PC-3 (cell line): ENCODE results near the gene IL11. TPM values are rescaled to one million over a fixed set of nuclear protein-coding genes. Genes with fewer than 3 reads are reported as not detected.
A peak's percentile ranks its signal among the peaks of the same experiment; 100 is the strongest.

Experiments
- ATAC-seq: fragments of 200-7000 bp; cut with Tn5 transposase; 2 replicates; pipeline ENCODE4 v1.9.1; 2020; ENCODE audit warnings: mild to moderate bottlenecking, moderate library complexity
- BruUV-seq: library from RNA; stranded (reverse); fragments of 400-500 nt; replicated peaks from 2 replicates; lab custom pipeline; 2021; lab: Mats Ljungman, UMichigan
- CTCF ChIA-PET: fragments of 300-600 bp; sonication (Branson Sonifier 250); formaldehyde crosslinking; loops from one replicate; lab custom pipeline; 2022; ENCODE audit warnings: antibody characterized with exemption; lab: Charles Lee
- POLR2A ChIA-PET: fragments of 300-600 bp; sonication (Branson Sonifier 250); formaldehyde crosslinking; loops from one replicate; lab custom pipeline; 2022; ENCODE audit warnings: antibody characterized with exemption; ENCODE audit not compliant: unreplicated experiment; lab: Charles Lee
- DNase-seq: peaks from one replicate; pipeline ENCODE4 v3.0.0-alpha.2; 2015
- H2AFZ ChIP-seq: fragments of 300-600 bp; sonication (generic); 2 replicates; pipeline ENCODE4 v1.6.0; 2016; ENCODE audit warnings: antibody characterized with exemption, low read length
- H3F3A ChIP-seq: fragments of 300-600 bp; sonication (generic); one replicate; pipeline ENCODE4 v1.6.0; 2017; ENCODE audit warnings: antibody characterized with exemption, low read length, control low read depth, mild to moderate bottlenecking; ENCODE audit not compliant: unreplicated experiment
- H3K27ac ChIP-seq: fragments of 300-600 bp; sonication (generic); 2 replicates; pipeline ENCODE4 v1.5.1; 2016; ENCODE audit warnings: mild to moderate bottlenecking, low read length
- H3K27me3 ChIP-seq: fragments of 300-600 bp; sonication (generic); 2 replicates; pipeline ENCODE4 v1.6.1; 2016; ENCODE audit warnings: low read length, mixed read lengths
- H3K36me3 ChIP-seq: fragments of 300-600 bp; sonication (generic); 2 replicates; pipeline ENCODE4 v1.6.1; 2016; ENCODE audit warnings: low read depth, mixed run types, low read length, mixed read lengths
- H3K4me1 ChIP-seq: fragments of 300-600 bp; sonication (generic); 2 replicates; pipeline ENCODE4 v1.5.1; 2016; ENCODE audit warnings: low read length; ENCODE audit not compliant: insufficient read depth
- H3K4me2 ChIP-seq: fragments of 300-600 bp; sonication (generic); 2 replicates; pipeline ENCODE4 v1.6.0; 2016; ENCODE audit warnings: low read length
- H3K4me3 ChIP-seq: fragments of 300-600 bp; sonication (generic); 2 replicates; pipeline ENCODE4 v1.5.1; 2016; ENCODE audit warnings: mild to moderate bottlenecking, low read length, mixed read lengths
- H3K79me2 ChIP-seq: fragments of 300-600 bp; sonication (generic); 2 replicates; pipeline ENCODE4 v1.6.1; 2017; ENCODE audit warnings: low read length, mixed read lengths
- H3K9ac ChIP-seq: fragments of 300-600 bp; sonication (generic); 2 replicates; pipeline ENCODE4 v1.6.0; 2016; ENCODE audit warnings: mild to moderate bottlenecking, low read length
- H3K9me2 ChIP-seq: fragments of 300-600 bp; sonication (generic); replicated peaks from 2 replicates; pipeline ENCODE4 v1.6.1; 2016; ENCODE audit warnings: mixed run types, low read length, mixed read lengths
- H3K9me3 ChIP-seq: fragments of 300-600 bp; sonication (generic); 2 replicates; pipeline ENCODE4 v1.6.1; 2016; ENCODE audit warnings: low read length, mixed read lengths
- H4K20me1 ChIP-seq: fragments of 300-600 bp; sonication (generic); 2 replicates; pipeline ENCODE4 v1.6.1; 2016; ENCODE audit warnings: low read length, mixed read lengths
- CTCF ChIP-seq: fragments of 300-600 bp; sonication (generic); conservative IDR thresholded peaks from 2 replicates; pipeline ENCODE4 v1.5.1; 2017; ENCODE audit warnings: antibody characterized with exemption, low read depth, mild to moderate bottlenecking, low read length
- EZH2 ChIP-seq: fragments of 300-600 bp; sonication (generic); IDR thresholded peaks from one replicate; pipeline ENCODE4 v1.6.1; 2017; ENCODE audit warnings: antibody characterized with exemption, mild to moderate bottlenecking, low read length; ENCODE audit not compliant: unreplicated experiment
- EZH2phosphoT487 ChIP-seq: fragments of 300-600 bp; sonication (generic); IDR thresholded peaks from 2 replicates; pipeline ENCODE4 v1.6.1; 2018; ENCODE audit warnings: mild to moderate bottlenecking, antibody characterized with exemption, low read length, borderline replicate concordance
- intact Hi-C: fragments of 100-400 bp; cut with micrococcal nuclease; formaldehyde crosslinking; loops from 2 replicates; pipeline ENCODE4 v1.9.0; 2023
- total RNA-seq: library from RNA; depleted of rRNA; stranded (reverse); fragments of >200 nt; gene quantifications from 2 replicates; pipeline ENCODE4 v1.2.3, GENCODE V29; 2014

IL11 gene
- total RNA-seq, 1 experiment from 2014 or later, result 7.5 TPM

- Histone ChIP-seq H3K27ac (no peak overlapping the region), H3K9me2 (no peaks in the 10 kb centered on the region), H3K4me3 (no peak overlapping the region), H3K9ac (no peak overlapping the region), H3K4me1 (peaks cover 45% of the 10 kb centered on the region), H3K79me2 (no peaks in the 10 kb centered on the region), H3K27me3 (peaks cover 17% of the 10 kb centered on the region), H4K20me1 (no peaks in the 10 kb centered on the region), H3K4me2 (peak overlapping the region; percentile 19), H2AFZ (peak overlapping the region; percentile 5; the same call in 1 of the 2 replicates), H3K36me3 (no peaks in the 10 kb centered on the region), H3F3A (no peaks in the 10 kb centered on the region), H3K9me3 (no peaks in the 10 kb centered on the region)
- TF ChIP-seq EZH2phosphoT487 (no peak), CTCF (no peak), EZH2 (no peak)
- intact Hi-C loops, result loop anchor here (2.0 kb wide), 1 partner anchor 17 kb away; the partner anchor contains the start of gene KMT5C
- POLR2A ChIA-PET, result interaction anchor here (0.6 kb wide), 1 partner anchor 14 kb away, joined by 3 read pairs; no protein-coding TSS in a partner anchor
- ATAC-seq (peak; percentile 14), DNase-seq (peak; percentile 66)
- BruUV-seq, result no TSS peak
- CTCF ChIA-PET, result no interaction called here
Measured at GRCh38 chr19:55355213-55355821, 14.9 kb downstream of the IL11 start.

DNA sequence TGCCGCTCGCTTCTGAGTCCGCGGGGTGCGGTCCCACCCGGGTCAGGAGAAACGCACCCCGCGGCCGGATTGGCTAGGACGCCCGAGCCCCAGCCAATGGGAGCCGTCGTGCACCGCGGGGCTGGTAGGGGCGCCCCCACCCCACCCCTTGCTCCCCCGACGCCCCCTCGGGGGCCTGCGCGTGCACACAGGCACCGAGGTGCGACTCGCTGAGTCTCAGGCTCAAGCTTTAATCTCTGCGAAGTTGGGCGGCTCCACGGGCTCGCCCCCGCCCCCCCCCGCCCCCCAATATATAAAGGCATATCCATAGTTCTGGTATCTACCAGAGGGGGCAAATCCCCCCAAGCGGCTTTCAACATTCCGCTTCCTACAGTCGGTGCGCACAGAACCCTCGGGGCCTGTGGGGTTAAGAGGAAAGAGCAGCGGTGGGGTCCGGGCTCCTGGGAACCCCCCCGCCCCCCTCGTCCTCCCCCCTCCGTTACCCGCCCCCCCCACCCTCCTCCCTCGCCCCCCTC, 15.5 kb downstream of the IL11 start, which contains the start of gene COX6B2:
COX6B2 (minus strand) TSS at position 22 of the 515 bp plus-strand sequence. CDS start 198 bp downstream, outside the sequence.
- H3K4me3 ChIP-seq, result peak within 1 kb of the TSS; percentile 68
- peak within 1 kb of the TSS; percentile 48 for H3K9ac ChIP-seq
- ChIA-PET POLR2A (interaction anchor here (0.6 kb wide), 1 partner anchor 13 kb away, joined by 3 read pairs; no protein-coding TSS in a partner anchor), CTCF (no interaction called here)
- BruUV-seq, result no TSS peak
- H3K9me2 ChIP-seq, result no peaks in the 10 kb centered on the region
- H3K9me3 ChIP-seq, result no peaks in the 10 kb centered on the region
- peaks cover 17% of the 10 kb centered on the region for H3K27me3 ChIP-seq
- no peaks in the 10 kb centered on the region for H3K79me2 ChIP-seq
- H3K36me3 ChIP-seq, result no peaks in the 10 kb centered on the region
- intact Hi-C loops, result loop anchor here (2.0 kb wide), 1 partner anchor 16 kb away; the partner anchor contains the start of gene KMT5C
- peak within 1 kb of the TSS; percentile 91 for H3K4me2 ChIP-seq
- DNase-seq (no peak), ATAC-seq (no peak)
- H3K27ac ChIP-seq, result no peak within 1 kb of the TSS
- peaks cover 45% of the 10 kb centered on the region for H3K4me1 ChIP-seq
- TF ChIP-seq CTCF (no peak), EZH2 (no peak), EZH2phosphoT487 (no peak)
- no peaks in the 10 kb centered on the region for H3F3A ChIP-seq
- no peaks in the 10 kb centered on the region for H4K20me1 ChIP-seq
- H2AFZ ChIP-seq, result peak within 1 kb of the TSS; percentile 70
